ENCODE measurements around the gene MBNL1.

MBNL1 gene

GRCh38 chr3:152266221-152266995 is 2.3 kb upstream of the MBNL1 start:
- no peak overlapping the region for H3K27ac ChIP-seq
- no peak for TF ChIP-seq CTCF (IDR thresholded peaks at IDR 0.05)
- TF ChIP-seq ZFX (IDR thresholded peaks at IDR 0.05; ENCODE audit: borderline replicate concordance), result no peak

- TF ChIP-seq CTCF (IDR thresholded peaks at IDR 0.05), result no peak
- TF ChIP-seq ZFX (IDR thresholded peaks at IDR 0.05; ENCODE audit: borderline replicate concordance), result no peak
Observed at GRCh38 chr3:152267831-152268554, 736 bp upstream of the MBNL1 start.

GRCh38 chr3:152269056-152269830 is 514 bp downstream of the MBNL1 start:
- TF ChIP-seq ZFX (IDR thresholded peaks at IDR 0.05; ENCODE audit: borderline replicate concordance) (no peak), CTCF (IDR thresholded peaks at IDR 0.05) (no peak)
- peak overlapping the region; percentile 98 for H3K27ac ChIP-seq

More at GRCh38 chr3:152267831-152268554, 736 bp upstream of the MBNL1 start:
- H3K27ac ChIP-seq, result peak overlapping the region; percentile 98

DNA sequence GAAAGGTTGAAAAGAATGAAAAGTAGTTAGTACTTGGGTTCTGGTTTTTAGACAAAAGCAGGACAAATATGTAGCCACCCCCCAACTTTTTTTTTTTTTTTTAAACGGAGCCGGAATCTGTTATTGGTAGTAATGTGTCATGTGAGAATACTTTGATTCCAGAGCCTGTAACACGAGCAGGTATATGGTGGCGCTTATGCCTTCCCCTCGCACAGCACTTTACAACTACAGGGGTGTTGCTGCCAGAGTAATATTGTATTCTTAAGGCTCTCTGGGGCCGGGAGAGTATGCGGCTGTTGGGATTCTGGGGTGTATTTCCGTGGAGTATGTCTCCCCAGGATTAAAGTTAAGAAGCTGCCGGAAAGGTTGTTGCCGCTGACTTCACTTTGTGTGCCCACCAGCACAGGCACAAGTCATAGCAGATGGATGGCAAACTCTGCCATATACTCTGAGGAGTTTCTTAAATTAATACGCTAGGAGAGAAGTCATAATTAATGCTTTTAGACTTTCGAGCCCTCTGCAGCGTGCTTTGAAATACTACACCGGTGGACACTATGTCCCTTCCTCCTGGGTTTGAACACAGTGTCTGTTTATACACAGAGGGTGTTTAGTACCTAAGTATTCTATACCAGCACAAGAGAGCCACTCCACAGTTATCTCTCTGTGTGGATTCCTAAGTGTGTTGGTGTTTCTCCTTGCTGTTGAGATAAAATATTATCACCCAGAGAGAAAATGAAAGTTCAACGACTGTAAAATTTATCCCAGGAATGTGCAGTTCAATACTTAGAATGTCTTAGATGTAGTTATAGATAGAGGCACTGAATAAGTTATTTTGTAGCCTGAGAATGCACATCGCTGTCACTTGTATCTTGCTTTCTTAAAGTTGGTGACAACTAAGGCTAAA is 1.4 kb downstream of the MBNL1 start:
- peak overlapping the region; percentile 98 for H3K27ac ChIP-seq
- TF ChIP-seq ZFX (IDR thresholded peaks at IDR 0.05; ENCODE audit: borderline replicate concordance) (no peak), CTCF (IDR thresholded peaks at IDR 0.05) (no peak)

GRCh38 chr3:152270937-152271336 is 2.2 kb downstream of the MBNL1 start:
- no peak for TF ChIP-seq ZFX (IDR thresholded peaks at IDR 0.05; ENCODE audit: borderline replicate concordance)
- TF ChIP-seq CTCF (IDR thresholded peaks at IDR 0.05), result no peak
- peak overlapping the region; percentile 98 for H3K27ac ChIP-seq

DNA sequence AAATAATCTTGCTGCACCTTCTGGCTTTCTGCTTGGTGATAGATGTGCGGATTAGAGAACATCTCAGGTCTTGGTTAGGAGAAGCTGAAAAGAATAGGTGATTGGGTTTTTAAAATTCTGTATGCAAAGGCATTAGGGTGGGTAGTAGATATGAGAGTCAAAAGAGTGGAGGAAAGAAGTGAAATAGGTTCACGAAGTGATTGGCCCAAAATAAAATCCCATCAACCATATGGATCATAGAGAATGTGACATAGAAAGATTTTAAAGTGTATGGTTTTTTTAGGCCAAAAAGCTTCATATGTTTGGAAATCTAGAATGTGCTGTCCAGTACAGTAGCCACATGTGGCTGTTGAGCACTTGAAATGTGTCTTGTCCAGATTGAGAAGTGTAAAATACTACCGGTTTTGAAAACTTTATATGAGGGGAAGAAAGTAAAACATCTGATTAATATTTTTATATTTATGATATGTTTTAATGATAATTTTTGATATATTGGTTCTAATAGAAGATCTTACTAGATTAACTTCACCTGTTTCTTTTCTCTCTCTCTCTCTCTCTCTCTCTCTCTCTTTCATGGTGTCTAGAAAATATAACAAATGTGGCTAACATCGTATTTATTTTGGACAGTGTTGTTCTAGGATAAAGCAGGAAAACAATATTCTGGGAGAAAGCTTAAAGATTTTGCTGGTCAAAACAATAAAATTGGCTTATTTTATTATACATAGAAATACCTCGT is 2.9 kb downstream of the MBNL1 start:
- TF ChIP-seq CTCF (IDR thresholded peaks at IDR 0.05) (no peak), ZFX (IDR thresholded peaks at IDR 0.05; ENCODE audit: borderline replicate concordance) (no peak)
- no peak overlapping the region for H3K27ac ChIP-seq
